ENCODE results near the gene B4GALT4.
"Not testable (repeated sequence)": the region's sequence is repeated elsewhere in the genome, so short reads cannot be mapped to it uniquely, and the experiment has no call there.

The B4GALT4 gene

GRCh38 chr3:119170821-119171220 lies 69.9 kb downstream of the B4GALT4 start:
- Histone ChIP-seq H3K27me3 (replicated peaks; ENCODE audit: control insufficient read depth, insufficient read depth, low read length) (no peaks in the 10 kb centered on the region; the same call in 1 of the 2 replicates), H3K4me3 (replicated peaks; ENCODE audit: low read depth, low read length) (no peak overlapping the region), H3K36me3 (ENCODE audit: control insufficient read depth, insufficient read depth, low read length) (no peaks in the 10 kb centered on the region)
- no peak for DNase-seq (ENCODE audit: extremely low read depth, insufficient read length)
- TF ChIP-seq CTCF (IDR thresholded peaks at IDR 0.05; ENCODE audit: insufficient read depth, low read length, poor library complexity, severe bottlenecking) = no peak

GRCh38 chr3:119164745-119165144 lies 75.9 kb downstream of the B4GALT4 start:
- H3K36me3 ChIP-seq (ENCODE audit: control insufficient read depth, insufficient read depth, low read length); H3K27me3 ChIP-seq (replicated peaks; ENCODE audit: control insufficient read depth, insufficient read depth, low read length); DNase-seq (ENCODE audit: extremely low read depth, insufficient read length); H3K4me3 ChIP-seq (replicated peaks; ENCODE audit: low read depth, low read length): not testable (repeated sequence)
